ENCODE data around the gene RAB25. TPM values are rescaled to one million over a fixed set of nuclear protein-coding genes. Genes with fewer than 3 reads are reported as not detected.
A peak's percentile ranks its signal among the peaks of the same experiment; 100 is the strongest.

The RAB25 gene
- total and polyA plus RNA-seq, 2 of the 13 experiments (the other 11 are each of a cell fraction or from before 2014, with no cell fraction given) = 0.20 to 0.22 TPM

DNA sequence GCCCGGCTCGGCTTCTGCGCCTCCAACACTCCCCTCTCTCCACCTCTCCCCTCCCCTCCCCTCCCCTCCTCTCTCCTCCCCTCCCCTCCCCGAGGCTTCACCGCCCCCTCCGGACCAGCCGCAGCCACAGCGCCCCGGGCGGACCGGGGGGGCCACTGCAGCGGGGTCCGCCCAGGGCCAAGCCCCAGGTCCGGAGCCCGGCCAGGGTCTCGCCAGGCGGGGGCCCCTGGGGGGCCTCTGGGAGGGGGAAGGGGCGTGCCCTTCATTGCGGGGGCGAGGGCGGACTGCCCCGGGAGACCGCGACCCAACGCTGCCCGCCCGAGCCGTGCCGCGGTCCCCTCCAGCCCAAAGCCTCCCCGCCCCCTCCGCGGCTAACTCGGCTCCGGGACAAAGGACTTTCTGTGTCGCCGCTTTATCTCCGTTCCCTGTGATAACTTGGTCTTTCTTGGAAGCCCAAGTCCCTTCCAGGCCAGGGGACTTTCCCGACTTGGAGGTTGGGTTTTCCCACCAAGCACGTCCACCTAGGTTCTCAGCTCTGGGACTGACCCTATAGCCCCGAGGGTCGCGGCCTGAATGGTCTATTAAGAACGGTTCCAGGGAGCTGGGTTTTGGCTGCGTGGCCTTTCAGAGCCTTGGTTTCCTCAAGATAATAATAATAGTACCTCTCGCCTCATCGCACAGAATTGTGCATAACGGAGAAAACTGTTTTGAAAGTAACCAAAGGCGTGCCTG, 7.0 kb upstream of the RAB25 start, which contains the start of gene UBQLN4 (continued):
- TF ChIP-seq, protein P1, sequence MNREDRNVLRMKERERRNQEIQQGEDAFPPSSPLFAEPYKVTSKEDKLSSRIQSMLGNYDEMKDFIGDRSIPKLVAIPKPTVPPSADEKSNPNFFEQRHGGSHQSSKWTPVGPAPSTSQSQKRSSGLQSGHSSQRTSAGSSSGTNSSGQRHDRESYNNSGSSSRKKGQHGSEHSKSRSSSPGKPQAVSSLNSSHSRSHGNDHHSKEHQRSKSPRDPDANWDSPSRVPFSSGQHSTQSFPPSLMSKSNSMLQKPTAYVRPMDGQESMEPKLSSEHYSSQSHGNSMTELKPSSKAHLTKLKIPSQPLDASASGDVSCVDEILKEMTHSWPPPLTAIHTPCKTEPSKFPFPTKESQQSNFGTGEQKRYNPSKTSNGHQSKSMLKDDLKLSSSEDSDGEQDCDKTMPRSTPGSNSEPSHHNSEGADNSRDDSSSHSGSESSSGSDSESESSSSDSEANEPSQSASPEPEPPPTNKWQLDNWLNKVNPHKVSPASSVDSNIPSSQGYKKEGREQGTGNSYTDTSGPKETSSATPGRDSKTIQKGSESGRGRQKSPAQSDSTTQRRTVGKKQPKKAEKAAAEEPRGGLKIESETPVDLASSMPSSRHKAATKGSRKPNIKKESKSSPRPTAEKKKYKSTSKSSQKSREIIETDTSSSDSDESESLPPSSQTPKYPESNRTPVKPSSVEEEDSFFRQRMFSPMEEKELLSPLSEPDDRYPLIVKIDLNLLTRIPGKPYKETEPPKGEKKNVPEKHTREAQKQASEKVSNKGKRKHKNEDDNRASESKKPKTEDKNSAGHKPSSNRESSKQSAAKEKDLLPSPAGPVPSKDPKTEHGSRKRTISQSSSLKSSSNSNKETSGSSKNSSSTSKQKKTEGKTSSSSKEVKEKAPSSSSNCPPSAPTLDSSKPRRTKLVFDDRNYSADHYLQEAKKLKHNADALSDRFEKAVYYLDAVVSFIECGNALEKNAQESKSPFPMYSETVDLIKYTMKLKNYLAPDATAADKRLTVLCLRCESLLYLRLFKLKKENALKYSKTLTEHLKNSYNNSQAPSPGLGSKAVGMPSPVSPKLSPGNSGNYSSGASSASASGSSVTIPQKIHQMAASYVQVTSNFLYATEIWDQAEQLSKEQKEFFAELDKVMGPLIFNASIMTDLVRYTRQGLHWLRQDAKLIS (CRISPR knock-in tag; IDR thresholded peaks at IDR 0.05) = 0 out of 2 replicates have a peak, but pooled peaks have one; percentile 29
- TF ChIP-seq ZNF142 (CRISPR knock-in tag; IDR thresholded peaks at IDR 0.05) = peak; percentile 81
- peak; percentile 31; the same call in 1 of the 2 replicates for TF ChIP-seq HES4 (CRISPR knock-in tag; IDR thresholded peaks at IDR 0.05; ENCODE audit: borderline replicate concordance)
- TF ChIP-seq MAFF (IDR thresholded peaks at IDR 0.05; ENCODE audit: low read depth, low read length) = no peak
- TF ChIP-seq ATAD3A (CRISPR knock-in tag; IDR thresholded peaks at IDR 0.05) = no peak
- no peak for TF ChIP-seq ZNF350 (CRISPR knock-in tag; IDR thresholded peaks at IDR 0.05; ENCODE audit: borderline replicate concordance, low read depth)
- no peak for TF ChIP-seq RORA (CRISPR knock-in tag; IDR thresholded peaks at IDR 0.05)
- TF ChIP-seq RFX3 (CRISPR knock-in tag; IDR thresholded peaks at IDR 0.05) = no peak
- no peak for TF ChIP-seq ZNF205 (CRISPR knock-in tag; IDR thresholded peaks at IDR 0.05)
- TF ChIP-seq POLR2AphosphoS5 (IDR thresholded peaks at IDR 0.05; ENCODE audit: low read depth, low read length) = peak; percentile 11; the same call in 1 of the 2 replicates
- no peak for TF ChIP-seq LCORL (IDR thresholded peaks at IDR 0.05)
- no peak for TF ChIP-seq LCORL (CRISPR knock-in tag; IDR thresholded peaks at IDR 0.05)
- 0 out of 2 replicates have a peak, but pooled peaks have one; percentile 11 for TF ChIP-seq TBX3 (IDR thresholded peaks at IDR 0.05; ENCODE audit: borderline replicate concordance)
- TF ChIP-seq, protein P2, sequence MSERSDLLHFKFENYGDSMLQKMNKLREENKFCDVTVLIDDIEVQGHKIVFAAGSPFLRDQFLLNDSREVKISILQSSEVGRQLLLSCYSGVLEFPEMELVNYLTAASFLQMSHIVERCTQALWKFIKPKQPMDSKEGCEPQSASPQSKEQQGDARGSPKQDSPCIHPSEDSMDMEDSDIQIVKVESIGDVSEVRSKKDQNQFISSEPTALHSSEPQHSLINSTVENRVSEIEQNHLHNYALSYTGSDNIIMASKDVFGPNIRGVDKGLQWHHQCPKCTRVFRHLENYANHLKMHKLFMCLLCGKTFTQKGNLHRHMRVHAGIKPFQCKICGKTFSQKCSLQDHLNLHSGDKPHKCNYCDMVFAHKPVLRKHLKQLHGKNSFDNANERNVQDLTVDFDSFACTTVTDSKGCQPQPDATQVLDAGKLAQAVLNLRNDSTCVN (CRISPR knock-in tag; IDR thresholded peaks at IDR 0.05; ENCODE audit: borderline replicate concordance) = 0 out of 2 replicates have a peak, but pooled peaks have one; percentile 5
- TF ChIP-seq HIVEP1 (CRISPR knock-in tag; IDR thresholded peaks at IDR 0.05) = 0 out of 2 replicates have a peak, but pooled peaks have one; percentile 18
- TF ChIP-seq, protein P3, sequence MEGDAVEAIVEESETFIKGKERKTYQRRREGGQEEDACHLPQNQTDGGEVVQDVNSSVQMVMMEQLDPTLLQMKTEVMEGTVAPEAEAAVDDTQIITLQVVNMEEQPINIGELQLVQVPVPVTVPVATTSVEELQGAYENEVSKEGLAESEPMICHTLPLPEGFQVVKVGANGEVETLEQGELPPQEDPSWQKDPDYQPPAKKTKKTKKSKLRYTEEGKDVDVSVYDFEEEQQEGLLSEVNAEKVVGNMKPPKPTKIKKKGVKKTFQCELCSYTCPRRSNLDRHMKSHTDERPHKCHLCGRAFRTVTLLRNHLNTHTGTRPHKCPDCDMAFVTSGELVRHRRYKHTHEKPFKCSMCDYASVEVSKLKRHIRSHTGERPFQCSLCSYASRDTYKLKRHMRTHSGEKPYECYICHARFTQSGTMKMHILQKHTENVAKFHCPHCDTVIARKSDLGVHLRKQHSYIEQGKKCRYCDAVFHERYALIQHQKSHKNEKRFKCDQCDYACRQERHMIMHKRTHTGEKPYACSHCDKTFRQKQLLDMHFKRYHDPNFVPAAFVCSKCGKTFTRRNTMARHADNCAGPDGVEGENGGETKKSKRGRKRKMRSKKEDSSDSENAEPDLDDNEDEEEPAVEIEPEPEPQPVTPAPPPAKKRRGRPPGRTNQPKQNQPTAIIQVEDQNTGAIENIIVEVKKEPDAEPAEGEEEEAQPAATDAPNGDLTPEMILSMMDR (CRISPR knock-in tag; IDR thresholded peaks at IDR 0.05) = peak; percentile 66
